Uterus (tissue), 4 donors: ENCODE measurements around the gene FKTN. TPM values are rescaled to one million over a fixed set of nuclear protein-coding genes. Genes with fewer than 3 reads are reported as not detected.

ENCODE experiments used
- DNase-seq, 2 donors: peaks; one replicate each; pipeline ENCODE4 v3.0.0-alpha.2; 2019 to 2020
- H3K27ac ChIP-seq, 2 donors: fragments of 200-600 bp; sonication (generic); 1 replicate in 1 of 2; 2 replicates in 1 of 2; pipeline ENCODE4 v1.5.1; 2016 to 2018
- H3K27me3 ChIP-seq, 2 donors: fragments of 200-600 bp; sonication (generic); one replicate each; pipeline ENCODE4 v1.5.1; 2018 to 2019; ENCODE audit warnings: control low read depth in 1 of 2
- H3K36me3 ChIP-seq, 2 donors: fragments of 200-600 bp; sonication (generic); one replicate each; pipeline ENCODE4 v1.5.1; 2019; ENCODE audit warnings: control low read depth in 1 of 2
- H3K4me1 ChIP-seq, 2 donors: fragments of 200-600 bp; sonication (generic); one replicate each; pipeline ENCODE4 v1.5.1; 2018 to 2019; ENCODE audit warnings: control low read depth in 1 of 2
- H3K4me3 ChIP-seq, 2 donors: fragments of 200-600 bp; sonication (generic); 1 replicate in 1 of 2; 2 replicates in 1 of 2; pipeline ENCODE4 v1.5.1; 2018 to 2019; ENCODE audit warnings: mild to moderate bottlenecking in 1 of 2
- H3K9me3 ChIP-seq, 2 donors: fragments of 200-600 bp; sonication (generic); one replicate each; pipeline ENCODE4 v1.5.1; 2019; ENCODE audit warnings: control low read depth in 1 of 2
- POLR2A ChIP-seq, 2 donors: fragments of 450-650 bp; IDR thresholded peaks; one replicate each; pipeline ENCODE4 v1.6.1; 2016; ENCODE audit warnings: antibody characterized with exemption in 2 of 2, mild to moderate bottlenecking in 1 of 2, moderate library complexity in 1 of 2
- intact Hi-C: fragments of 100-400 bp; cut with DNase I; formaldehyde crosslinking; loops from one replicate; pipeline ENCODE4 v1.15.1; 2023; ENCODE audit warnings: low total_unique reads
- total RNA-seq, 4 donors: library from RNA; depleted of rRNA in 3 of 4; stranded (reverse); fragments of >200 nt in 3 of 4; gene quantifications; one replicate each; pipeline versions ENCODE4 v1.1.0 to v1.2.4, GENCODE V29; 2014 to 2023
- TF ChIP-seq, protein P1 (sequence below), 4 experiments: fragments of 200-600 bp in 2 of 4; fragments of 450-650 bp in 2 of 4; sonication (generic) in 2 of 4; IDR thresholded peaks; one replicate each; pipeline ENCODE4 v1.5.1; 2016 to 2019; ENCODE audit warnings: antibody characterized with exemption in 4 of 4, mild to moderate bottlenecking in 2 of 4, moderate library complexity in 1 of 4
- donor health status: DM: yes; HTN: yes; CAD: no.

The FKTN gene
- total RNA-seq, 4 donors from 2014 or later, result 2.6 to 39.1 (median 12.7) TPM

GRCh38 chr9:105658351-105658750 is 100.4 kb downstream of the FKTN start:
- intact Hi-C loops, result no loop called here
- H3K27me3 ChIP-seq, result peaks cover 0 to 13% of the 10 kb centered on the region in 2 donors
- H3K4me3 ChIP-seq, result no peak overlapping the region

GRCh38 chr9:105661011-105661410 is 103.1 kb downstream of the FKTN start:
- no peaks in the 10 kb centered on the region for H3K36me3 ChIP-seq
- no peak overlapping the region for H3K4me3 ChIP-seq
- no peaks in the 10 kb centered on the region for H3K9me3 ChIP-seq
- no peak for DNase-seq
- no peaks in the 10 kb centered on the region for H3K4me1 ChIP-seq
- intact Hi-C loops, result no loop called here
- no peak overlapping the region for H3K27ac ChIP-seq
- no peak for TF ChIP-seq POLR2A (IDR thresholded peaks at IDR 0.05)
- TF ChIP-seq, protein P1, sequence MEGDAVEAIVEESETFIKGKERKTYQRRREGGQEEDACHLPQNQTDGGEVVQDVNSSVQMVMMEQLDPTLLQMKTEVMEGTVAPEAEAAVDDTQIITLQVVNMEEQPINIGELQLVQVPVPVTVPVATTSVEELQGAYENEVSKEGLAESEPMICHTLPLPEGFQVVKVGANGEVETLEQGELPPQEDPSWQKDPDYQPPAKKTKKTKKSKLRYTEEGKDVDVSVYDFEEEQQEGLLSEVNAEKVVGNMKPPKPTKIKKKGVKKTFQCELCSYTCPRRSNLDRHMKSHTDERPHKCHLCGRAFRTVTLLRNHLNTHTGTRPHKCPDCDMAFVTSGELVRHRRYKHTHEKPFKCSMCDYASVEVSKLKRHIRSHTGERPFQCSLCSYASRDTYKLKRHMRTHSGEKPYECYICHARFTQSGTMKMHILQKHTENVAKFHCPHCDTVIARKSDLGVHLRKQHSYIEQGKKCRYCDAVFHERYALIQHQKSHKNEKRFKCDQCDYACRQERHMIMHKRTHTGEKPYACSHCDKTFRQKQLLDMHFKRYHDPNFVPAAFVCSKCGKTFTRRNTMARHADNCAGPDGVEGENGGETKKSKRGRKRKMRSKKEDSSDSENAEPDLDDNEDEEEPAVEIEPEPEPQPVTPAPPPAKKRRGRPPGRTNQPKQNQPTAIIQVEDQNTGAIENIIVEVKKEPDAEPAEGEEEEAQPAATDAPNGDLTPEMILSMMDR (IDR thresholded peaks at IDR 0.05), result no peak
- peaks cover 0 to 13% of the 10 kb centered on the region in 2 donors for H3K27me3 ChIP-seq

More at GRCh38 chr9:105658351-105658750, 100.4 kb downstream of the FKTN start:
- no peak for TF ChIP-seq POLR2A (IDR thresholded peaks at IDR 0.05)
- TF ChIP-seq, protein P1 (IDR thresholded peaks at IDR 0.05), result no peak
- H3K4me1 ChIP-seq, result no peaks in the 10 kb centered on the region
- H3K27ac ChIP-seq, result no peak overlapping the region
- DNase-seq, result no peak
- no peaks in the 10 kb centered on the region for H3K36me3 ChIP-seq
- H3K9me3 ChIP-seq, result no peaks in the 10 kb centered on the region

GRCh38 chr9:105662184-105663104 is 104.5 kb downstream of the FKTN start, which contains the start of gene TAL2:
Gene TAL2, plus strand, starts transcription at chr9:105662457. Its CDS starts 40 bp downstream, at chr9:105662497.
- Histone ChIP-seq H3K4me3 (no peak within 1 kb of the TSS), H3K36me3 (no peaks in the 10 kb centered on the region), H3K27ac (no peak within 1 kb of the TSS), H3K9me3 (no peaks in the 10 kb centered on the region), H3K27me3 (peaks cover 0 to 4% of the 10 kb centered on the region in 2 donors), H3K4me1 (no peaks in the 10 kb centered on the region)
- DNase-seq, result no peak
- no peak for TF ChIP-seq POLR2A (IDR thresholded peaks at IDR 0.05)
- TF ChIP-seq, protein P1 (IDR thresholded peaks at IDR 0.05), result no peak
- intact Hi-C loops, result no loop called here

DNA sequence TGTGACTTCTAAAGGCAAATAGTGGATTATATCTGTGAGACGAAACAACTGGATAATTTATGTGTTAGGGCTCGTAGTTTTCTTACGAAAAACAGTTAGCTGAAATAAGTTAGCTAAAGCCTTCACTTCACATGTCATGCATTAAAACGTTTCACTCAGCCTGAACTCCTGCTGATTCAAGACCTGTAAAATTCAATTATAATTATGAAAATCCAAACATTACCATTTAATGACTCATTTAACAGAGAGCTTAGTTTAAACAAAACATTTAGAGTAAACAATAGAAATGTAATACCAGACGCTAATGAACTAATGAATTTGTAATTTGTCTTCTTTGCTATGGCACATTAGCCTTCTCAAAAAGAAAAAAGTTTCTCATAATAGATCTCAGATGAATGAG is 106.0 kb downstream of the FKTN start:
- intact Hi-C loops, result no loop called here
- no peak for TF ChIP-seq POLR2A (IDR thresholded peaks at IDR 0.05)
- TF ChIP-seq, protein P1 (IDR thresholded peaks at IDR 0.05), result no peak
- Histone ChIP-seq H3K27ac (no peak overlapping the region), H3K9me3 (no peaks in the 10 kb centered on the region), H3K36me3 (no peaks in the 10 kb centered on the region), H3K4me3 (no peak overlapping the region), H3K4me1 (no peaks in the 10 kb centered on the region), H3K27me3 (peaks cover 0 to 4% of the 10 kb centered on the region in 2 donors)
- no peak for DNase-seq

DNA sequence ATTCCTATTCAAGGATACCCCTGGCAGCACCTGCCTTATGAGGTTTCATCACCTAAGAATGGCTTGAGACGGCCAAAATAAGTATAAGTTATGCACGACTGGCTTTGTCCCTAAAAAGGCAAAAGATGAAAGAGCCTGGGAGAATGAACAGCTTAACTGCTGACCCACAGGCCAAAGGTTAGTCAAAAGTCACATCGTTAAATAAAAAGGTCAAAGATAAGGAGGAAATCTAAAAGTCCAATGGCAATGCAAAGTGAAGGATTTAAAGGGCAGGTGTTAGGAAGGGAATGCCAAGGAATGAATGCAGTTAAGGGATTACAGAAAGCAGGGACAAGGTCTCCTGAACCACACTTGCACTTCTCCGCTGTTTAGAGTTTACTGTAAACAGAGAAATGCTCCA is 109.9 kb downstream of the FKTN start:
- intact Hi-C loops, result no loop called here
- DNase-seq, result no peak
- TF ChIP-seq, protein P1 (IDR thresholded peaks at IDR 0.05), result no peak
- TF ChIP-seq POLR2A (IDR thresholded peaks at IDR 0.05), result no peak
- Histone ChIP-seq H3K27me3 (no peaks in the 10 kb centered on the region), H3K36me3 (no peaks in the 10 kb centered on the region), H3K4me3 (no peak overlapping the region), H3K27ac (no peak overlapping the region), H3K4me1 (no peaks in the 10 kb centered on the region), H3K9me3 (no peaks in the 10 kb centered on the region)
